Nucleus accumbens (tissue), 56 donors: ENCODE data around the gene TRABD2B.
"Not testable (repeated sequence)": the region's sequence is repeated elsewhere in the genome, so short reads cannot be mapped to it uniquely, and the experiment has no call there.

Source experiments
- DNase-seq, 56 donors: peaks; one replicate each; lab custom pipeline; 2025; lab: John Stamatoyannopoulos, UW

The TRABD2B gene

GRCh38 chr1:47970882-47971281 is 26.3 kb downstream of the TRABD2B start:
- DNase-seq = no peak

DNA sequence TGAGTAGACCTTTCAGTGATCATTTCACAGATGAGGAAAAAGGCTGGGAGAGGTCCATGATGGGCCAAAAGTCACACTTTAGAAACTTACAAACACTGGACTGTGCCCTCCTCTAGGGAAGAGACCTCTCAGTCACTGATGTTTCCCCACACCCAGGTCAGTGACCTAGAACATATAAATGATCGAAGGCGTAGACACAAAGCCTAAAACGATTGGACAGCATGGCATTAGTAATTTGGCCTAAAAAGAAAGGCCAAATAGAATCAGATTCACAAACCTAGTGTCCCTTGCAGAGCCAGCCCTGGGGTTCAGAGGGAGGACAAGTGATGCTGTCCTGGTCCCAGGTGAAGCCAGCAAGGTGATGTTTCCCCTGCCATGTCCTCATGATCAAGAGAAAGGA is 27.7 kb downstream of the TRABD2B start:
- DNase-seq = no peak

DNA sequence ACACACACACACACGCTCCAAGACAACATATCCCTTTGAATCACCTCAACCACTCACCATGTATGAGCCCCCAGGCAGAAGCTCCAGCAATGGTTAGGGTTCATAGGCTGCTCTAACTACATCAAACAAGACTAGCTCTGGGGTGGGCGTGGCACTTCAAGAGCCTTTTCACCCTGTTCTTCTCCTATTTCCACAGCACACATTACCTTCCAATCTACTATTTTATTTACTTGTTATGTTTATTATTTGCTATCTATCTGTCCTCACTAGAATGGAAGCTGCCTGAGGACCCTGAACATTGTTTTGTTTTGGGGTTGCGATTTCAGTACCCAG is 28.7 kb downstream of the TRABD2B start:
- DNase-seq = no peak

DNA sequence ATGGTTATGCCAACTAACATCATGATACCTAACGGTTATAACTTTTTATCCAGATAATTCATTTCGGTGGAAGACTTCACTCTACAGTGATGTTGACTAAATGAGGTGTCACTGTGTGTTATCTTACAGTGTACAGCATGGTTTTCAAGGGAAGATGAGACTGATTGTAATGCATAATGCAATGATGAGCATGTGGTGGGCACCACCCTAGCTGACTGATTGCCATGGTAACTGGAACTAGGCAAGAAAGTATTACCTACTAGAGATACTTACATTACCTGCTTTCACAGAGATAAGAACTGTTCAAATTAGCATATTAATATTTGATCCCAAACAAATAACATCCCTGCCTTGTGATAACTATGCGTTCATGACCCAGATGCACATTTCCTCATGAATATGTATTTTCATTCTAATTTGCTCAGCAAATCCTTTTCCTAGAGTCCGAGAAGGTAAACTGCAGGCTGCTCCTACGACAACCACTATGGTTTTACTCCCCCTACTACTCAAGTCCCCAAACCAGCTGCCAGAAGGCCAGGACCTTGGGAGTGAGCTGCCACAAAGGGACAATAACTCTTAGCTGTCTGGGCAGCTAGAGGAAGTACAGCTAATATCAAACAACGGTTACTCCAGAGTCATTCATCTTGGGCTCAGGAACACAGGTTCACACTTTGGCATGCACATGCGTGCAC is 29.2 kb downstream of the TRABD2B start:
- peak in 5 of 56 donors; percentile 3 to 27 (median 7) for DNase-seq

DNA sequence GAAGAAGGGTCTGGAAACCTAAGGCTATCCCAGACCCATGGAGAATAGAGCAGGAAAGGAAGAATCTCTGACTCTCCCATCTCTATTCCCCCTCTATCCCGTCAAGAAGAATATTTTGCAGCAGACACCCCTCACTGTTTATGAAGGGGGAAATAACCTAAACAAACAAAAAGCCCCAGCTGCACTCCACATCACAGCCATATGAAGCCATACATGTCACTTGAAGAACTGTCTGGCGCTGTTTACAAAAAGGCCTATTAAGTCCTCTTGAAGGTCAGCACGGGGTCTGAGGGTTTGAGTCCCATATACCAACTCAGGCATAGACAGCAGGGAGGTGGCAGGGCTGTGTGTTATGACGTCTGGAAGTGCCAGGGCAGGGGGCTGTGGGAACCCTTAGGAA is 31.4 kb downstream of the TRABD2B start:
- no peak for DNase-seq

GRCh38 chr1:47964636-47965035 is 32.5 kb downstream of the TRABD2B start:
- DNase-seq = no peak

DNA sequence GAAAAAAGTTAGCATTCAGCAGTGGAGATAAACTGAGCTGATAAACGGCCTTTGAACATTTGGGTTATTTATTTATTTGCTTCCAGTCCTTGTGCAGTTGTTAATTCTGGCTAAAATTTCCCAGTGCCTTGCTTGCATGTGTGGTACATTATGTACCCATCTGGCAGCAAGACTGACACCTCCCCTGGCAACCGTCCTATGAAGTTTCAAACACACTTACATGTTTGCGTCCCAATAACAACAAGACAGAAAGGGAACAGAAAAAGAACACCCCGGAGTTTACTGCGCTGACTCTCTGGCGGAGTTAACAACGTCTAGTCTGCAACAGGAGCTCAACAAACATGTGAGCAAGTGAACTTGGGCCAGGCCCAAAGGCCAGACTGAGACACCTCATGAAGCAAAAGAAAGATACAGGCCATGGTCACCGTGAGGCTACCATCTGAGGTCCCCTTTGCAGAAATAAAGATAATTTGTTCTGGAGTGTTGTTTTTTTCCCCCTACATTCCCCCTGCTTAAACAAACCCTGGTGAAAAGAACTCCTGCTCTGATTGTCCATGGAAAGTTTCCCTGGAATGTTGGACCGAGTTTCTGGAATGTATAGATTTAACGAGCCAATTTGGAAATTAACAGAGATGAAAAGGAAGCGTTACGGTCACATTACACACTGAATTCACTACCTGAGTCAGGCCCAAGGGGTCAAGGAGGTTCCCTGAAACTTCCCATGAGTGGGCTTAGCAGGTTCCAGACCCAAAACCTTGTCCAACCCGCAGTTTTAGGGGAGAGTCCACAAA is 33.4 kb downstream of the TRABD2B start:
- no peak for DNase-seq

DNA sequence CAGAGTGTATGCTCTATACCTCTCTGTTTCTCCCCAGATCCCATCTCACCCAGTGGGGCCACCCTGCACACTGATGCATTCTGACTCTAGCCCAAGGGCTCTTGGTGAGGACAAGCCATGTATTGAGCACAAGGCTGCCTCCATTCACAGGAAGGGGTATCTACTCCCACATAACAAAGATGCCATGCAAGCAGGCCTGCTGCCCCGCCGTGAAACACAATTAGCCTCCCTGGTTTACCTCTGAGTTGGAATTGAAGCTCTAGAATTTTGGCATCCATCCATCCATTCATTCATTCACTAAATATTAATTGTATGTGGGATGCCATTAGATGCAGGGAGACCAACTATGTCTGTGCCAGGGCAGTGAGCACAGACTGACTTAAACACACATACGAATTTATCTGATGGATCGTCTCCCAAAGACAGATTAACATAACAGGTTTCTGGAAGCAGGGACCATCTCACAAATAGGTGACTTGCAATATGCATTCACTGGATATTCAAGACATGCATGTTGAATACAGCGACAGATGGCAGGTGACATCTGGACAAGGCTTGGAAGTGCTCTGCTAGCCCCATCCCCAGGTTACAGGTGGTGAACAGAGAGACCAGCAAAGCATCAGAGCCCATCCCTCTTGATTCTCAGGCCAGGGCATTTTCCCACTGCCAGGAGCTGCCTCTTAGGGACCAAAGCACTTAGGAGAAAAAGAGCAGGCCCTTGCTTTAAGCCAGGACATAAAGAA is 34.3 kb downstream of the TRABD2B start:
- no peak for DNase-seq

GRCh38 chr1:47961835-47962234 is 35.4 kb downstream of the TRABD2B start:
- not testable (repeated sequence) for DNase-seq

DNA sequence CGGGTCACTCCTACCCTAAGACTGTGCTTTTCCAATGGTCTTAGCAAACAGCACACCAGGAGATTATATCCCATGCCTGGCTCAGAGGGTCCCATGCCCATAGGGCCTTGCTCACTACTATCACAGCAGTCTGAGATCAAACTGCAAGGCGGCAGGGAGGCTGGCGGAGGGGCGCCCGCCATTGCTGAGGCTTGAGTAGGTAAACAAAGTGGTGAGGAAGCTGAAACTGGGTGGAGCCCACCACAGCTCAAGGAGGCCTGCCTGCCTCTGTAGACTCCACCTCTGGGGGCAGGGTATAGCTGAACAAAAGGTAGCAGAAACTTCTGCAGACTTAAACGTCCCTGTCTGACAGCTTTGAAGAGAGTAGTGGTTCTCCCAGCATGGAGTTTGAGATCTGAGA is 40.7 kb downstream of the TRABD2B start:
- DNase-seq = not testable (repeated sequence)

DNA sequence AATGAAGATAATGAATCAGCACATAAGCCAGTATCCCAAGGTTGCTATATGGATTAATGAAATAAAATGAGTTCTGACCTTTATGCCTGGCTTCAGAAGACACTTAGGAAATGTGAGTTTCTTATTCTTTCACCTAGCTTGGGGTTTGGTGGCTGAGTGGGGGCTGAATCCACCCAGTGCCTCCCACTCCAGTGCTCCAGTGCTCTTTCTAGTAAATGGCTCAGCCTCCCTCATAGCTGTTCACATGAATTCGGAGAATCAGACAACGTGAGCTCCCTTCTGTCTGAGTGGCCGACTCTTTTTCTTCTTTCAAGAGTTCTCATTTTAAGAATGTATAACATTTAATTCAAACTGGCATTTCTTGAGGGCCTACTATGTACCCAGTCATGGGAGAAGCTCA is 43.5 kb downstream of the TRABD2B start:
- no peak for DNase-seq

DNA sequence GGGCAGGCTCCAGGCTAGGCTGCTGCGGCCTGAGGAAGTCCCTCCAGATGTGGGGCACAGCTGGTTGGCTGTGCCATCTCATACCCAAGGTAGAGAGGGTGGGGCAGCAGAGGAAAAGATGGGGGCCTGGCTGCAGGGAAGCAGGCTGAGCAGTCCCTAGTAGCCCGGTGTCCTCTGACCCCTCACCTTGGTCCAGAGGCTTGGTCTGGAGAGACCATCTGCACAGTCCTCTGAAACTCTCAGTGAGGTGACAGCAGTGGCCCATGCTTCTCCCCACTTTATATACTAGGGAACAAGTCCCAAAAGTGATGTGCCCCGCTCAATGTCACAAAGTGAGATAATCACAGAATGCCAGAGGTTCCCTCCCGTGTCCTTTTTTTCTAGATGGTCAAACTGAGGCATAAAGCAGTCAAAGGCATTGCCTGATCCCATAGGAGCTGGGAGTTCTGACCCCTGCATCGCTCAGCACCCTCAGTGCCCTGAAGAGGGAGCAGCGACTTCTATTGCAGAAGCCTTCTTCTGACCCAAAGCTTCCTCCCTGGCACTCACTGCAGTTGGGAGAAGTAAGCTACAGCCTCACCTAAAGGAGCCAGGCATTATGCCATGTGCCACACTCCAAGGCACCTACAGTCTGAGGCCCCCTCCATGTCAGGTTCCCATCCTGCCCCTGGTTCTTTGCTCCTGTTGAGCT is 45.5 kb downstream of the TRABD2B start:
- peak in 3 of 56 donors; percentile 3 to 22 (median 7) for DNase-seq

DNA sequence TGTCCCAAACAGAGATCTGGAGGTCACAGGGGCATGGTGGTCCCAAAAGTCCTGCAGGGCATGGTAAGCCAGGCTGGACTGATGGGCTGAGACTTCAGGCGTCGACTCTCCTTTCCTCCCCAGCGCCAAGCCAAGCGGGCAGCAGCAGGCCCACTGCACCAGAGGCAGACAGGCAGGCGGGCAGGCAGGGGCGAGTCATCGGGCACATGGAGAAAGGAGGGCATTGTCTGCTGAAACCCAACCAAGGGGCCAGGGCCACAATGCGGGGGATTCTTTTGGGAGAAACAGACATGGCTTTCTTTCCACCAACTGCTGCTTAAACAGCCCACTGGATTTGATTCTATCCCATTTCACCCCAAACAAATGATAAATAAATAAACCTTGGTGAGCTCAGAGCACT is 46.2 kb downstream of the TRABD2B start:
- peak in 52 of 56 donors; percentile 5 to 85 (median 62) for DNase-seq

DNA sequence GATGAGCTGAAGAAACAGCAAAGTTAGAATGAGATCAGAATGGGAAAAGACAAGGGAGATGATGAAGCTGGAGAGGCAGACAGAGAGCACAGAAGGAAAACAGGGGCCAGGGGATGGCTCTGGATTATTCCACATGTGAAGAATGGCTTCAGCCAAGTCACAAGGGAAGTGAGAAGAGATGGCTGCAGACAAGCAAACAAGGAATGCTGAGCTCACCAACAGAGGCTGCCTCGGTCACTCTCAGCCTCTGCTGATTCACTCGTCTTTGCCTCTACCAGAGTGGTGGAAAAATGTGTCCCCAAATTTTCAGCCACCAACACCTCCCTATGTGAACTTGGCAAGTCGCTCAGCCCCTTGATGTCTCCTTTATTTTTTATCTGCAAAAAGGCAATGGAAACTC is 46.7 kb downstream of the TRABD2B start:
- peak in 5 of 56 donors; percentile 3 to 39 (median 23) for DNase-seq

DNA sequence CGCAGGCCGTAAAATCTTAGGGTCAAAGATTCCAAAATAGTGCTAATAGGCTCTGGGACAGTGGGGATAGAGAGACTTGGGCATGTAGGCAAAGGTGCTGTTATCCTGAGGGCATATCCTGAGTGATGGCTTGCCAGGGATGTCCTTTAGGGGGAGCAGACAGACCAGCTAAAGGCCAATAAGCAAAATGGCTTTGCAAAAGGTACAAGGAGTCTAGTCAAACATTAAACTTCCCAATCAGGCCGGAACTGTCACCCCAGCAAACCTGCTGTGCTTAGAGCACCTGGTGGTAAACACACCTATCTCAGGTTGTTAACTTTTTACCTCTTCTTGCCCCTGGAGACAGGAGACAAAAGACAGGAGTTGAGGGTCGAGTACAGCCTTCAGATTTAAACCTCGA is 49.1 kb downstream of the TRABD2B start:
- peak in 6 of 56 donors; percentile 2 to 7 (median 5) for DNase-seq

- no peak for DNase-seq
These were observed 49.7 kb downstream of the TRABD2B start for GRCh38 chr1:47947531-47947930.

DNA sequence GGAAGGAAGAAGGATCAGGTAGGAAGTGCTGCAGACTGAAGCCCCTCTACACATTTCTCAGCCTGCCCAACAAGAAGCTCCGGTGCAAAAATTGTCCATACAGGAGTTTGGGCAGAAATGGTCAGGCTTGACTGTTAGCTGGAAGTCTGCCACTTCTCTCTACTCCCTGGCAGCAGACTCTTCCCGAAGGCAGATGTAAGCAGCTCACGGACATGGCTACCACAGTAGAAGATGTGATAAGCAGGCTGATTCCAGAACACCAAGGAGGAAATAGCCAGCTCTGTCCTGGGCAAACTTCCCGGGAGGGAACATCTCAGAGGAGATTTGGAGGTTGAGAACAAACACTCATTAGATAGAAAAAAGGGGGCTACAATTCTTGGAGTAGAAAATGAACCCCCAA is 52.6 kb downstream of the TRABD2B start:
- no peak for DNase-seq

DNA sequence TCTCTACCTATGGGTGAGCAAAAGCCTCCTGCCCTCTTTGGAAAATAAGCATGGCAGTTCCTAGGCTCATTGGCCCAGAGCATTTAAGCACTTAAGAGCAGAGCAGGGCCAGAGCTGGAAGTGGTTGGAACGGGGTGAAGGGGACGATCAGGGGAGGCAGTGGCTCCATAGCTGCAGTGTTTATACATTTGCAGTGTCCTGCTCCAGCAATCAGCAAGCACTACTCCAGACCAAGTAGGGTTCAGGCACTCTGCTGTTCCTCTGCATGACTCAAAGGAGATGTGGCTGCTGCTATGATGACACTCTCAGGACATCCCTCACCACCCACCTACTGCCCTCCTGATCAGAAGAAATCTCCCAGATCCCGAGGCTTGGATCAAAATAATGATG is 55.0 kb downstream of the TRABD2B start:
- no peak for DNase-seq

- no peak for DNase-seq
These were observed 55.5 kb downstream of the TRABD2B start for GRCh38 chr1:47941609-47942239.

DNA sequence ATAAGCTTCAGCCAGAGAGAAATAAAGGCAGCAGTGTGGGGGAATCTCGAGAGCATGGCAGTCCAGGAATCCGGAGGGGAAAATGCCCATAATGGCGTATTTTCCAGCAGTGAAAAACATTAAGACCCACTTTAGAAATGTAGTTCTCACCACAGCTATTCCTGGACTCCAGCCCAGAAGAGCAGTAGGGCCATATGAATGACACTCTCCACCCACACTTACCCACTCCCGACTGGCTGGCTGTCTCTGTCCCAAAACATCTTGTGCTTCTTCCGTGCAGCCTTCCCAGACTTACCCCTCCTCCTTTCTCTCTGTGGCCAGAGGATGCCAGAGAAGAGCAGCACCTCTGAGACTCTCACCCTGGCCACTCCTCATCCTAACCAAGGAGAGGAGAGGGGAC is 56.4 kb downstream of the TRABD2B start:
- DNase-seq = no peak
